HEK293 (cell line): Measurements from ENCODE around the gene CDK11B.

Experiments used
- MEIS1 ChIP-seq: sonication (generic); formaldehyde crosslinking; IDR thresholded peaks from 2 replicates; pipeline ENCODE4 v1.8.1; 2022; ENCODE audit warnings: missing genetic modification reagents, mild to moderate bottlenecking, borderline replicate concordance
- OSR2 ChIP-seq: fragments of 450-650 bp; formaldehyde crosslinking; IDR thresholded peaks from 2 replicates; pipeline ENCODE4 v1.5.1; 2016; ENCODE audit warnings: missing biosample characterization, missing genetic modification characterization
- SCRT2 ChIP-seq: fragments of 450-650 bp; formaldehyde crosslinking; IDR thresholded peaks from 2 replicates; pipeline ENCODE4 v1.5.1; 2016; ENCODE audit warnings: missing biosample characterization, missing genetic modification characterization
- TSHZ1 ChIP-seq: fragments of 450-650 bp; formaldehyde crosslinking; IDR thresholded peaks from 2 replicates; pipeline ENCODE4 v1.5.1; 2016; ENCODE audit warnings: missing biosample characterization, missing genetic modification characterization, borderline replicate concordance
- ZBTB20 ChIP-seq: fragments of 450-650 bp; formaldehyde crosslinking; IDR thresholded peaks from 2 replicates; pipeline ENCODE4 v1.5.1; 2016; ENCODE audit warnings: missing biosample characterization, missing genetic modification characterization
- ZBTB21 ChIP-seq: fragments of 450-650 bp; formaldehyde crosslinking; IDR thresholded peaks from 2 replicates; pipeline ENCODE4 v1.5.1; 2017; ENCODE audit warnings: missing biosample characterization, missing genetic modification characterization
- ZBTB48 ChIP-seq: fragments of 450-650 bp; formaldehyde crosslinking; IDR thresholded peaks from 2 replicates; pipeline ENCODE4 v1.5.1; 2016; ENCODE audit warnings: missing biosample characterization, missing genetic modification characterization
- ZIC2 ChIP-seq: fragments of 450-650 bp; formaldehyde crosslinking; IDR thresholded peaks from 2 replicates; pipeline ENCODE4 v1.5.1; 2016; ENCODE audit warnings: missing biosample characterization, missing genetic modification characterization
- ZNF132 ChIP-seq: fragments of 450-650 bp; formaldehyde crosslinking; IDR thresholded peaks from 2 replicates; pipeline ENCODE4 v1.5.1; 2017; ENCODE audit warnings: missing biosample characterization, missing genetic modification characterization, borderline replicate concordance
- ZNF155 ChIP-seq: fragments of 450-650 bp; formaldehyde crosslinking; IDR thresholded peaks from 2 replicates; pipeline ENCODE4 v1.5.1; 2016; ENCODE audit warnings: missing biosample characterization, missing genetic modification characterization
- ZNF221 ChIP-seq: fragments of 450-650 bp; formaldehyde crosslinking; IDR thresholded peaks from 2 replicates; pipeline ENCODE4 v1.5.1; 2017; ENCODE audit warnings: missing biosample characterization, missing genetic modification characterization, borderline replicate concordance
- ZNF335 ChIP-seq: fragments of 450-650 bp; formaldehyde crosslinking; conservative IDR thresholded peaks from 2 replicates; pipeline ENCODE4 v1.5.1; 2016; ENCODE audit warnings: missing biosample characterization, missing genetic modification characterization
- ZNF391 ChIP-seq: fragments of 450-650 bp; formaldehyde crosslinking; IDR thresholded peaks from 2 replicates; pipeline ENCODE4 v1.5.1; 2016; ENCODE audit warnings: low read depth, missing biosample characterization, missing genetic modification characterization, borderline replicate concordance
- ZNF514 ChIP-seq: fragments of 450-650 bp; formaldehyde crosslinking; IDR thresholded peaks from 2 replicates; pipeline ENCODE4 v1.5.1; 2016; ENCODE audit warnings: missing biosample characterization, missing genetic modification characterization
- ZNF596 ChIP-seq: fragments of 450-650 bp; IDR thresholded peaks from 2 replicates; pipeline ENCODE4 v1.5.0; 2018; ENCODE audit warnings: missing biosample characterization, mild to moderate bottlenecking, missing genetic modification characterization, moderate library complexity
- ZNF639 ChIP-seq: fragments of 450-650 bp; formaldehyde crosslinking; IDR thresholded peaks from 2 replicates; pipeline ENCODE4 v1.5.1; 2016; ENCODE audit warnings: missing biosample characterization, missing genetic modification characterization
- ZNF660 ChIP-seq: fragments of 450-650 bp; IDR thresholded peaks from 2 replicates; pipeline ENCODE4 v1.5.1; 2018; ENCODE audit warnings: missing biosample characterization, mild to moderate bottlenecking, missing genetic modification characterization
- ZNF664 ChIP-seq: fragments of 450-650 bp; formaldehyde crosslinking; IDR thresholded peaks from 2 replicates; pipeline ENCODE4 v1.5.1; 2016; ENCODE audit warnings: missing biosample characterization, missing genetic modification characterization
- ZSCAN30 ChIP-seq: fragments of 450-650 bp; IDR thresholded peaks from 2 replicates; pipeline ENCODE4 v1.5.1; 2018; ENCODE audit warnings: missing biosample characterization, mild to moderate bottlenecking, missing genetic modification characterization, moderate library complexity
- TF ChIP-seq, protein P1 (sequence below): fragments of 450-650 bp; formaldehyde crosslinking; IDR thresholded peaks from 2 replicates; pipeline ENCODE4 v1.5.1; 2016; ENCODE audit warnings: missing biosample characterization, missing genetic modification characterization
- TF ChIP-seq, protein P2 (sequence below): fragments of 450-650 bp; formaldehyde crosslinking; IDR thresholded peaks from 2 replicates; pipeline ENCODE4; 2016; ENCODE audit warnings: missing biosample characterization, missing genetic modification characterization
- TF ChIP-seq, protein P3 (sequence below): fragments of 450-650 bp; formaldehyde crosslinking; IDR thresholded peaks from 2 replicates; pipeline ENCODE4 v1.5.1; 2017; ENCODE audit warnings: missing biosample characterization, missing genetic modification characterization
- TF ChIP-seq, protein P4 (sequence below): fragments of 450-650 bp; formaldehyde crosslinking; IDR thresholded peaks from 2 replicates; pipeline ENCODE4 v1.5.1; 2016; ENCODE audit warnings: missing biosample characterization, missing genetic modification characterization
- TF ChIP-seq, protein P5 (sequence below): fragments of 450-650 bp; formaldehyde crosslinking; IDR thresholded peaks from 2 replicates; pipeline ENCODE4 v1.5.0; 2017; ENCODE audit warnings: missing biosample characterization, missing genetic modification characterization, borderline replicate concordance

The CDK11B gene

GRCh38 chr1:1614954-1615255, 43.9 kb downstream of the CDK11B start (continued):
- TF ChIP-seq TSHZ1 (tag by site-specific recombination) (no peak), ZNF391 (tag by site-specific recombination) (peak; percentile 82; the same call in 1 of the 2 replicates), MEIS1 (CRISPR knock-in tag) (no peak), ZBTB20 (tag by site-specific recombination) (0 out of 2 replicates have a peak, but pooled peaks have one; percentile 56), ZIC2 (no peak), ZNF155 (tag by site-specific recombination) (no peak), ZNF335 (peak; percentile 93), ZNF514 (tag by site-specific recombination) (no peak), ZNF660 (tag by site-specific recombination) (no peak), ZNF596 (tag by site-specific recombination) (no peak), ZBTB21 (tag by site-specific recombination) (no peak), OSR2 (tag by site-specific recombination) (no peak), ZNF639 (tag by site-specific recombination) (peak; percentile 27), ZNF664 (tag by site-specific recombination) (no peak), ZNF221 (no peak), ZNF132 (tag by site-specific recombination) (no peak), SCRT2 (tag by site-specific recombination) (no peak), ZSCAN30 (no peak), ZBTB48 (tag by site-specific recombination) (peak; percentile 11)
- TF ChIP-seq, protein P1, sequence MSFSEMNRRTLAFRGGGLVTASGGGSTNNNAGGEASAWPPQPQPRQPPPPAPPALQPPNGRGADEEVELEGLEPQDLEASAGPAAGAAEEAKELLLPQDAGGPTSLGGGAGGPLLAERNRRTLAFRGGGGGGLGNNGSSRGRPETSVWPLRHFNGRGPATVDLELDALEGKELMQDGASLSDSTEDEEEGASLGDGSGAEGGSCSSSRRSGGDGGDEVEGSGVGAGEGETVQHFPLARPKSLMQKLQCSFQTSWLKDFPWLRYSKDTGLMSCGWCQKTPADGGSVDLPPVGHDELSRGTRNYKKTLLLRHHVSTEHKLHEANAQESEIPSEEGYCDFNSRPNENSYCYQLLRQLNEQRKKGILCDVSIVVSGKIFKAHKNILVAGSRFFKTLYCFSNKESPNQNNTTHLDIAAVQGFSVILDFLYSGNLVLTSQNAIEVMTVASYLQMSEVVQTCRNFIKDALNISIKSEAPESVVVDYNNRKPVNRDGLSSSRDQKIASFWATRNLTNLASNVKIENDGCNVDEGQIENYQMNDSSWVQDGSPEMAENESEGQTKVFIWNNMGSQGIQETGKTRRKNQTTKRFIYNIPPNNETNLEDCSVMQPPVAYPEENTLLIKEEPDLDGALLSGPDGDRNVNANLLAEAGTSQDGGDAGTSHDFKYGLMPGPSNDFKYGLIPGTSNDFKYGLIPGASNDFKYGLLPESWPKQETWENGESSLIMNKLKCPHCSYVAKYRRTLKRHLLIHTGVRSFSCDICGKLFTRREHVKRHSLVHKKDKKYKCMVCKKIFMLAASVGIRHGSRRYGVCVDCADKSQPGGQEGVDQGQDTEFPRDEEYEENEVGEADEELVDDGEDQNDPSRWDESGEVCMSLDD (tag by site-specific recombination), result no peak
- TF ChIP-seq, protein P2, sequence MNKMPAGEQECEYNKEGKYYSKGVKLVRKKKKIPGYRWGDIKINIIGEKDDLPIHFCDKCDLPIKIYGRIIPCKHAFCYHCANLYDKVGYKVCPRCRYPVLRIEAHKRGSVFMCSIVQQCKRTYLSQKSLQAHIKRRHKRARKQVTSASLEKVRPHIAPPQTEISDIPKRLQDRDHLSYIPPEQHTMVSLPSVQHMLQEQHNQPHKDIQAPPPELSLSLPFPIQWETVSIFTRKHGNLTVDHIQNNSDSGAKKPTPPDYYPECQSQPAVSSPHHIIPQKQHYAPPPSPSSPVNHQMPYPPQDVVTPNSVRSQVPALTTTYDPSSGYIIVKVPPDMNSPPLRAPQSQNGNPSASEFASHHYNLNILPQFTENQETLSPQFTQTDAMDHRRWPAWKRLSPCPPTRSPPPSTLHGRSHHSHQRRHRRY (tag by site-specific recombination), result 0 out of 2 replicates have a peak, but pooled peaks have one; percentile 72
- TF ChIP-seq, protein P3, sequence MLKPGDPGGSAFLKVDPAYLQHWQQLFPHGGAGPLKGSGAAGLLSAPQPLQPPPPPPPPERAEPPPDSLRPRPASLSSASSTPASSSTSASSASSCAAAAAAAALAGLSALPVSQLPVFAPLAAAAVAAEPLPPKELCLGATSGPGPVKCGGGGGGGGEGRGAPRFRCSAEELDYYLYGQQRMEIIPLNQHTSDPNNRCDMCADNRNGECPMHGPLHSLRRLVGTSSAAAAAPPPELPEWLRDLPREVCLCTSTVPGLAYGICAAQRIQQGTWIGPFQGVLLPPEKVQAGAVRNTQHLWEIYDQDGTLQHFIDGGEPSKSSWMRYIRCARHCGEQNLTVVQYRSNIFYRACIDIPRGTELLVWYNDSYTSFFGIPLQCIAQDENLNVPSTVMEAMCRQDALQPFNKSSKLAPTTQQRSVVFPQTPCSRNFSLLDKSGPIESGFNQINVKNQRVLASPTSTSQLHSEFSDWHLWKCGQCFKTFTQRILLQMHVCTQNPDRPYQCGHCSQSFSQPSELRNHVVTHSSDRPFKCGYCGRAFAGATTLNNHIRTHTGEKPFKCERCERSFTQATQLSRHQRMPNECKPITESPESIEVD (tag by site-specific recombination), result no peak
- TF ChIP-seq, protein P4, sequence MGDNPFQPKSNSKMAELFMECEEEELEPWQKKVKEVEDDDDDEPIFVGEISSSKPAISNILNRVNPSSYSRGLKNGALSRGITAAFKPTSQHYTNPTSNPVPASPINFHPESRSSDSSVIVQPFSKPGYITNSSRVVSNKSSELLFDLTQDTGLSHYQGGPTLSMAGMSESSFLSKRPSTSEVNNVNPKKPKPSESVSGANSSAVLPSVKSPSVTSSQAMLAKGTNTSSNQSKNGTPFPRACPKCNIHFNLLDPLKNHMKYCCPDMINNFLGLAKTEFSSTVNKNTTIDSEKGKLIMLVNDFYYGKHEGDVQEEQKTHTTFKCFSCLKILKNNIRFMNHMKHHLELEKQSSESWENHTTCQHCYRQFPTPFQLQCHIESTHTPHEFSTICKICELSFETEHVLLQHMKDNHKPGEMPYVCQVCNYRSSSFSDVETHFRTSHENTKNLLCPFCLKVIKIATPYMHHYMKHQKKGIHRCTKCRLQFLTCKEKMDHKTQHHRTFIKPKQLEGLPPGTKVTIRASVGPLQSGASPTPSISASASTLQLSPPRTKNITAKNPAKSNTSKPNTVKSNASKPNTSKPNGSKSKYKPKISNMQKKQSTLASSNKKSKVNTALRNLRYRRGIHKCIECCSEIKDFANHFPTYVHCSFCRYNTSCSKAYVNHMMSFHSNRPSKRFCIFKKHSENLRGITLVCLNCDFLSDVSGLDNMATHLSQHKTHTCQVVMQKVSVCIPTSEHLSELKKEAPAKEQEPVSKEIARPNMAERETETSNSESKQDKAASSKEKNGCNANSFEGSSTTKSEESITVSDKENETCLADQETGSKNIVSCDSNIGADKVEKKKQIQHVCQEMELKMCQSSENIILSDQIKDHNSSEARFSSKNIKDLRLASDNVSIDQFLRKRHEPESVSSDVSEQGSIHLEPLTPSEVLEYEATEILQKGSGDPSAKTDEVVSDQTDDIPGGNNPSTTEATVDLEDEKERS (tag by site-specific recombination), result no peak
- TF ChIP-seq, protein P5, sequence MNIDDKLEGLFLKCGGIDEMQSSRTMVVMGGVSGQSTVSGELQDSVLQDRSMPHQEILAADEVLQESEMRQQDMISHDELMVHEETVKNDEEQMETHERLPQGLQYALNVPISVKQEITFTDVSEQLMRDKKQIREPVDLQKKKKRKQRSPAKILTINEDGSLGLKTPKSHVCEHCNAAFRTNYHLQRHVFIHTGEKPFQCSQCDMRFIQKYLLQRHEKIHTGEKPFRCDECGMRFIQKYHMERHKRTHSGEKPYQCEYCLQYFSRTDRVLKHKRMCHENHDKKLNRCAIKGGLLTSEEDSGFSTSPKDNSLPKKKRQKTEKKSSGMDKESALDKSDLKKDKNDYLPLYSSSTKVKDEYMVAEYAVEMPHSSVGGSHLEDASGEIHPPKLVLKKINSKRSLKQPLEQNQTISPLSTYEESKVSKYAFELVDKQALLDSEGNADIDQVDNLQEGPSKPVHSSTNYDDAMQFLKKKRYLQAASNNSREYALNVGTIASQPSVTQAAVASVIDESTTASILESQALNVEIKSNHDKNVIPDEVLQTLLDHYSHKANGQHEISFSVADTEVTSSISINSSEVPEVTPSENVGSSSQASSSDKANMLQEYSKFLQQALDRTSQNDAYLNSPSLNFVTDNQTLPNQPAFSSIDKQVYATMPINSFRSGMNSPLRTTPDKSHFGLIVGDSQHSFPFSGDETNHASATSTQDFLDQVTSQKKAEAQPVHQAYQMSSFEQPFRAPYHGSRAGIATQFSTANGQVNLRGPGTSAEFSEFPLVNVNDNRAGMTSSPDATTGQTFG (tag by site-specific recombination), result no peak
